Lower leg skin (tissue), 4 donors: Measurements from ENCODE around the gene CABLES1. TPM values are rescaled to one million over a fixed set of nuclear protein-coding genes. Genes with fewer than 3 reads are reported as not detected.

ENCODE experiments used
- DNase-seq, 2 donors: peaks; one replicate each; pipeline ENCODE4 v3.0.0-alpha.2; 2019; ENCODE audit warnings: low spot score in 2 of 2
- H3K4me3 ChIP-seq: fragments of 200-600 bp; sonication (generic); 2 replicates; pipeline ENCODE4 v1.5.1; 2017; ENCODE audit warnings: mild to moderate bottlenecking, low read depth; ENCODE audit not compliant: poor library complexity, severe bottlenecking
- CTCF ChIP-seq, 3 donors: fragments of 450-650 bp; IDR thresholded peaks; one replicate each; pipeline ENCODE4 v1.5.1; 2016; ENCODE audit warnings: antibody characterized with exemption in 3 of 3, mild to moderate bottlenecking in 3 of 3, moderate library complexity in 2 of 3
- POLR2A ChIP-seq, 2 donors: fragments of 450-650 bp; IDR thresholded peaks; one replicate each; pipeline ENCODE4 v1.6.1; 2016 to 2017; ENCODE audit warnings: antibody characterized with exemption in 2 of 2, mild to moderate bottlenecking in 1 of 2, moderate library complexity in 1 of 2
- WGBS, 2 donors: methylation state at CpG; one replicate each; pipeline ENCODE4 v1.1.5; 2018; 5-methylcytosine and 5-hydroxymethylcytosine counted together
- intact Hi-C: fragments of 100-400 bp; cut with DNase I; formaldehyde crosslinking; loops from one replicate; pipeline ENCODE4 v1.15.0; 2023; ENCODE audit warnings: low total_unique reads
- total RNA-seq, 4 donors: library from RNA; depleted of rRNA; stranded (reverse); fragments of >200 nt; gene quantifications; one replicate each; pipeline ENCODE4 v1.1.0, GENCODE V29; 2016

Gene CABLES1
- total RNA-seq, 4 donors from 2014 or later = 15.0 to 52.5 (median 27.5) TPM

GRCh38 chr18:23102493-23103261 lies 32.6 kb upstream of the CABLES1 start:
- no peak for DNase-seq
- 87% methylated on average over 11 of the region's 11 CpGs for WGBS, 2 donors
- no peak for TF ChIP-seq POLR2A (IDR thresholded peaks at IDR 0.05)
- TF ChIP-seq CTCF (IDR thresholded peaks at IDR 0.05) = no peak
- H3K4me3 ChIP-seq = no peak overlapping the region
- intact Hi-C loops = no loop called here

DNA sequence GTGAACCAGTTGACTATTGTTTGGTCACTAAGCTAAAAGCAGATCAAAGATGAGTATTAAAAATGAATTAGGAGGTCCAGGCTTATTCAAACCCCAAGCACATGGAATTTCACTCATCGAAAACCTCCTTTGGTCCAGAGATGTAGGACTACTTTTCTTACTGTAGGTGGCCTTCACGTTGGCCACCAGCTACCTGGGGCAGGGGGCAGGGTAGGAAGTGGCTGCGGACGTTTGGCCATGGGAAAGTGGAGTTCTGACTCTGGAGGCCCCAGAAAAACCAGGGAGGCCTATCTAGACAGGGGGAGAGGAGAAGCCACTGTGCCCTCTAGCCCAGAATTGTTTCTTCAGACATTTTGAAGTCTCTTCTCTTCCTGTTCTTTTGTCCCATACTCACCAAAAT lies 31.8 kb upstream of the CABLES1 start:
- TF ChIP-seq POLR2A (IDR thresholded peaks at IDR 0.05) (no peak), CTCF (IDR thresholded peaks at IDR 0.05) (no peak)
- no peak for DNase-seq
- 93 to 94% methylated on average over 4 of the region's 4 CpGs for WGBS, 2 donors
- H3K4me3 ChIP-seq = no peak overlapping the region
- intact Hi-C loops = no loop called here

DNA sequence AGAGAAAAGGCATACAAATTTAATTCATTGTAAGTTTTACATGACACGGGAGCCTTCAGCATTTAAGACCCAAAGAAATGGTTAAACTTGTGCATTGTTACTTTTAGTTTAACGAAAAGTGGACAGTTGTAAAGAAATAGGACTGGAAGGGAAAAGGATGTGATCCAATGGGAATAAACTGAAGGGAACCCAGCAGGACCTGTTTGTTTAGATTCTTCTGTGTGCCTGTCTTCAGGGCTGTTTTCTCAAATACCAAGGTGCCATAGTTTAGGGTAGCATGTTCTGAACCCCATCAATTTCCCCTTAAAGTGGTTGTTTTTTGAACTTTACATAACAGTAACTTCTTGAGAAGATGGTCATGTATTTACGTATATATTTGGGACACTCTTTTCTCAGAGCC lies 30.3 kb upstream of the CABLES1 start:
- WGBS, 2 donors = 73 to 74% methylated on average over 3 of the region's 3 CpGs

DNA sequence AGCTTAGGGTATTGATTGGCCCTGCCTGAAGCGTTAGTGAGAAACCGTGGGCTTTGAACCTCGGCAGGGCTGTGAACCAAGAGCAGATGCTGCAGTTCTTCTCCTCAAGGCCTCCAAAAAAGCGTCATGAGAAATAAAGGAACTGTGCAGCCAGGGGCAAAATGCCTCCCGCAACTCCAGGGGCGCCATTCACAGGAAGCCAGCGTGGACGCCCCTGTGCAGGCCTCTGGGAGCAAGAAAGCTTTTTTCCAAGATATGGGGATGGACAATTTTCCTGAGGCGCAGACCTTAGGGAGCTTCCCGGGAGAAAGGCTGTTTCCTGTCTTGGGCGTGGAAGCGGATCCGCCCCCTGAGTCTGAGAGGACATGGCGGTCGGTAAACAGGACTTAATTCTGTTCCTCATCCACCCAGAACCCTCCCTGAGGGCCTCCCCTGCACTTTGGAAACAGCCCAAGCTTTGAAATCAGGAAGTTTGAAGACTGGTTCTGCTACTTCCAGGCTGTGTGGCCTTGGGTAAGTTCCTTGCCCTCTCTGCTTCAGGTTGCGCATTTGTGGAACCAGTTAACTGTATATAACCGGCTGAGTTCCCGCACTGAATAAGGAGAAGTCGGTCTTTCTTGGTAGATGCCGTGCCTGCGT lies 29.6 kb upstream of the CABLES1 start:
- DNase-seq = no peak
- intact Hi-C loops = no loop called here
- H3K4me3 ChIP-seq = no peak overlapping the region
- TF ChIP-seq CTCF (IDR thresholded peaks at IDR 0.05) (no peak), POLR2A (IDR thresholded peaks at IDR 0.05) (no peak)
- WGBS, 2 donors = 75 to 80% methylated on average over 21 of the region's 21 CpGs

More for the DNA sequence above, 30.3 kb upstream of the CABLES1 start:
- TF ChIP-seq POLR2A (IDR thresholded peaks at IDR 0.05) (no peak), CTCF (IDR thresholded peaks at IDR 0.05) (no peak)
- no peak overlapping the region for H3K4me3 ChIP-seq
- no peak for DNase-seq
- intact Hi-C loops = no loop called here

- TF ChIP-seq CTCF (IDR thresholded peaks at IDR 0.05) (no peak), POLR2A (IDR thresholded peaks at IDR 0.05) (no peak)
- DNase-seq = no peak
- no peak overlapping the region for H3K4me3 ChIP-seq
- intact Hi-C loops = no loop called here
- 11 to 13% methylated on average over 6 of the region's 6 CpGs for WGBS, 2 donors
Measured at GRCh38 chr18:23106575-23106974, 28.7 kb upstream of the CABLES1 start.
